Skeletal muscle tissue (tissue), 4 donors: Measurements from ENCODE around the gene TMEM140. TPM values are rescaled to one million over a fixed set of nuclear protein-coding genes. Genes with fewer than 3 reads are reported as not detected.
"Not testable (repeated sequence)": the region's sequence is repeated elsewhere in the genome, so short reads cannot be mapped to it uniquely, and the experiment has no call there.

Experiments
- H3K27ac ChIP-seq: one replicate; pipeline ENCODE4 v1.7.0; 2013; ENCODE audit warnings: mild to moderate bottlenecking, low read depth, low read length, inconsistent platforms
- H3K27me3 ChIP-seq, 3 donors: one replicate each; pipeline ENCODE4 v1.7.0; 2013; ENCODE audit warnings: low read length in 3 of 3; ENCODE audit not compliant: control insufficient read depth in 3 of 3, insufficient read depth in 3 of 3
- H3K36me3 ChIP-seq, 3 donors: one replicate each; pipeline ENCODE4 v1.7.0; 2013; ENCODE audit warnings: low read length in 3 of 3; ENCODE audit not compliant: control insufficient read depth in 3 of 3, insufficient read depth in 3 of 3
- H3K4me1 ChIP-seq, 3 donors: one replicate each; pipeline ENCODE4 v1.7.0; 2013; ENCODE audit warnings: low read length in 3 of 3, mild to moderate bottlenecking in 3 of 3; ENCODE audit not compliant: control insufficient read depth in 3 of 3, insufficient read depth in 3 of 3
- H3K4me3 ChIP-seq, 3 donors: one replicate each; pipeline ENCODE4 v1.7.0; 2013; ENCODE audit warnings: low read length in 3 of 3
- H3K9ac ChIP-seq, 3 donors: one replicate each; pipeline ENCODE4 v1.7.0; 2013; ENCODE audit warnings: low read length in 3 of 3, mild to moderate bottlenecking in 3 of 3, moderate library complexity in 2 of 3, low read depth in 1 of 3
- H3K9me3 ChIP-seq, 3 donors: one replicate each; pipeline ENCODE4 v1.7.0; 2013; ENCODE audit warnings: low read length in 3 of 3; ENCODE audit not compliant: control insufficient read depth in 3 of 3
- total RNA-seq: library from RNA; depleted of rRNA; stranded (reverse); fragments of >200 nt; gene quantifications from one replicate; pipeline ENCODE4 v1.2.3, GENCODE V29; 2014
- donor health status: Osteomylitis.

Gene TMEM140
- total RNA-seq, 1 donor from 2014 or later, result 1.6 TPM

DNA sequence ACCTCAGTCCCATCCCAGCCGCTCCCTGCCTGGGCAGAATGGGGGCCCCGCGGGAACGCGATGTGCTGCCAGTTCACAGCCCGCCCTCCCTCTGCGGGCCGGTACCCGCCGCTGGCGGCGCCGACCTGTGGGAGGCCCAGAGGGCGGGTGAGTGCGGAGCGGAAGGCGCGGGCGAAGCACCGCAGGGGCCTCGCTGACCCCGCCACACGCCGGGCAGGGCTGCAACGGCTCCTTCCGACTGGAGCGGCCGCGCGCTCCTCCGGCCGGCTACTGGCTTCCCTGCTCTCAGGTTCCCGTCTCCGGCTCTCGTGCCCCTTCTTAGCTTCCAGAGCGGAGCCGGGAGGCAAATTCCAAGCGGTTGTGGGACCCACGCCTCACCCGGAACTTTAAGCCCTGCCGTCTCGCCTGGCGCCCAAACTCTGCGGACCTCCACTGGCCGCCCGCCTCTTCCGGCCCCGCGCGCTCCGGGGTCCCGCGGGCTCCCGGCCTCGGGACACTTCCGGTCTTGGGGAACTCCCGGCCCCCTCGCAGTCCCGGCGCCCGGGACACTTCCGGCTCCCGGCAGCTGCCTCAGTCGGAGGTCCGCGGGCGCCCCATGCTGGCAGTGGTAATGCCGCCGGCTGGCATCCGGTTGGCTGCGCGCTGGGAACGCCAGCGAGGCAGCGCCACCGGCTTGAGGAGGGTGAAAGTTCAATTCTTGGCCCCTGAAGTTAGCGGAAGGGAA lies 22.6 kb downstream of the TMEM140 start, which contains the start of gene CYREN:
TSS of gene CYREN (minus strand) at position 434 of the 724 bp plus-strand sequence. CDS start 1,785 bp downstream, outside the sequence.
- H3K9ac ChIP-seq, result peak within 1 kb of the TSS; percentile 92 to 96 (median 93)
- H3K4me1 ChIP-seq, result peaks cover 53 to 54% (median 54%) of the 10 kb centered on the region in 3 donors
- H3K27ac ChIP-seq, result peak within 1 kb of the TSS; percentile 94
- no peaks in the 10 kb centered on the region for H3K9me3 ChIP-seq
- H3K36me3 ChIP-seq, result peaks cover 27 to 28% (median 28%) of the 10 kb centered on the region in 3 donors
- H3K4me3 ChIP-seq, result peak within 1 kb of the TSS; percentile 85 to 88 (median 86)
- no peaks in the 10 kb centered on the region for H3K27me3 ChIP-seq

- peaks cover 22 to 23% (median 22%) of the 10 kb centered on the region in 3 donors for H3K36me3 ChIP-seq
- peak overlapping the region; percentile 94 for H3K27ac ChIP-seq
- peaks cover 47 to 49% (median 48%) of the 10 kb centered on the region in 3 donors for H3K4me1 ChIP-seq
- not testable (repeated sequence) for H3K27me3 ChIP-seq, H3K9me3 ChIP-seq
- H3K4me3 ChIP-seq, result peak overlapping the region; percentile 65 to 88 (median 85)
- H3K9ac ChIP-seq, result peak overlapping the region; percentile 84 to 96 (median 92)
Observed at GRCh38 chr7:135170998-135171481, 23.2 kb downstream of the TMEM140 start.

DNA sequence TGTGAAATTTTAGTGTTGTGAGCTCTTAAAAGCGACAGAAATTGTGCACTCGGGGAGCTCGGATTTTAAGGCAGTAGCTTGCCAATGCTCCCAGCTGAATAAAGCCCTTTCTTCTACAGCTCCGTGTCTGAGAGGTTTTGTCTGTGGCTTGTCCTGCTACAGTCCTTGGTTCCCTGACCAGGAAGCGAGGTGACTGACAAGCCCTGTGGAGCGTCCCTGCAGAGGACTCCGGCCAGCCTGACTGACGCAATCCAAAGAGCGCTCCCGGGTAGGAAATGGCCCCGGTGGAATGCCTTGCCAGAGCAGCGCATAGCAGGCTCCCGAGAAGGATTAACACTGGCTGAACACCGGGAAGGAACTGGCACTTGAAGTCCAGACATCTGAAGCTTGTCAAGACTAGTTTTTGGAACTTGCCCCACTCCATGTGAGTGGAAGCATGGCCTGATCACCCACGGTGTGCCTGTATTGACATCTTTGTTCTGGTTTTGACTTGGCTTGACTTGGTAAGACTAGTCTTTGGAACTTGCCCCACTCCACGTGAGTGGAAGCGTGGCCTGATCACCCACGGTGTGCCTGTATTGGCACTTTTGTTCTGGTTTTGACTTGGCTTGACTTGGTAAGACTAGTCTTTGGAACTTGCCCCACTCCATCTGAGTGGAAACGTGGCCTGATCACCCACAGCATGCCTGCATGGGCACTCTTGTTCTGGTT lies 23.9 kb downstream of the TMEM140 start:
- H3K9me3 ChIP-seq, H3K27me3 ChIP-seq: not testable (repeated sequence)
- Histone ChIP-seq H3K27ac (peak overlapping the region; percentile 94), H3K9ac (peak overlapping the region; percentile 53 to 96 (median 84)), H3K36me3 (peaks cover 16 to 24% (median 20%) of the 10 kb centered on the region in 3 donors), H3K4me3 (peak overlapping the region; percentile 54 to 58 (median 54)), H3K4me1 (peaks cover 41 to 43% (median 42%) of the 10 kb centered on the region in 3 donors)

DNA sequence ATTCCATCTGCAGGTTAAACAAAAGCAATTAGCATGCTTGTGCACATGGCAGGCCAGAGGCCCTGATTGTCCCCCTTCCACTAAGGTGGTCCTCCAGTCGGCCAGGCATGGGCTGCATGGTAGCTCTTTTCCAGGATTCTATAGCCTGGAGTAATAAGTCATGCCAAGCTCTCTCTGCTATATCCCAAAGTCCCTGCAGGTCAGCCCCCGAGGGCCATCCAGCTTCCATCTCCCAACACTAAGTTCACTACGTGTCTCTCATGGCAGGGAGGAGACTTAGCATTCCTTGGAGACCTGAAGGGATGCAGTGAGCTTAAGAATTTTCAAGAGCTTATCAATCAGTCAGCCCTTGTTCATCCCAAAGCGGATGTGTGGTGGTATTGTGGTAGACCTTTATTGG lies 26.0 kb downstream of the TMEM140 start:
- not testable (repeated sequence) for H3K27ac ChIP-seq, H3K9me3 ChIP-seq, H3K27me3 ChIP-seq, H3K9ac ChIP-seq, H3K4me3 ChIP-seq
- H3K4me1 ChIP-seq, result peaks cover 21 to 22% (median 21%) of the 10 kb centered on the region in 3 donors
- peaks cover 0 to 20% (median 3%) of the 10 kb centered on the region in 3 donors for H3K36me3 ChIP-seq

DNA sequence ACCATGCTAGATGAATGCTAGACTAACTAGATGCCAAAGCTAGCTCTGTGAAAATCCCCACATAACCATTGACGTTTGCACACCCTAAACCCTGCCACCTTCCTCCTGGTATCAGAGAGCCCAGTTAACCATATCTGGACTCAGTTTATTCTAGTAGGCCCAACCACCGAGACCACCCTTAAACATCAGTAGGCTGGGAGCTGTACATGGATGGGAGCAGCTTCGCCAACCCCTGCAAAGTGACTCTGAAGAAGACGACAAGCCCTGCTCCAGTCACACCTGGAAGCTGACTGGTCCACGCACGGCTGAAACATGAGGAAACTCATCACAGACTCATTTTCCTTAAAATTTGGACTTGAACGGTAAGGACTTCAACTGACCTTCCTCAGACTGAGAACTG lies 27.1 kb downstream of the TMEM140 start:
- peaks cover 11 to 12% (median 11%) of the 10 kb centered on the region in 3 donors for H3K4me1 ChIP-seq
- H3K27ac ChIP-seq, result no peak overlapping the region
- no peak overlapping the region for H3K4me3 ChIP-seq
- peaks cover under 1 to 24% (median 4%) of the 10 kb centered on the region in 3 donors for H3K36me3 ChIP-seq
- no peak overlapping the region for H3K9ac ChIP-seq
- no peaks in the 10 kb centered on the region for H3K27me3 ChIP-seq
- no peaks in the 10 kb centered on the region for H3K9me3 ChIP-seq

- Histone ChIP-seq H3K4me1 (peaks cover 9 to 10% (median 10%) of the 10 kb centered on the region in 3 donors), H3K27me3 (no peaks in the 10 kb centered on the region), H3K9me3 (peaks cover 0 to 4% (median 0%) of the 10 kb centered on the region in 3 donors), H3K36me3 (peaks cover 7 to 34% (median 9%) of the 10 kb centered on the region in 3 donors), H3K27ac (no peak overlapping the region), H3K4me3 (no peak overlapping the region), H3K9ac (no peak overlapping the region)
Observed at GRCh38 chr7:135175931-135176330, 28.1 kb downstream of the TMEM140 start.

DNA sequence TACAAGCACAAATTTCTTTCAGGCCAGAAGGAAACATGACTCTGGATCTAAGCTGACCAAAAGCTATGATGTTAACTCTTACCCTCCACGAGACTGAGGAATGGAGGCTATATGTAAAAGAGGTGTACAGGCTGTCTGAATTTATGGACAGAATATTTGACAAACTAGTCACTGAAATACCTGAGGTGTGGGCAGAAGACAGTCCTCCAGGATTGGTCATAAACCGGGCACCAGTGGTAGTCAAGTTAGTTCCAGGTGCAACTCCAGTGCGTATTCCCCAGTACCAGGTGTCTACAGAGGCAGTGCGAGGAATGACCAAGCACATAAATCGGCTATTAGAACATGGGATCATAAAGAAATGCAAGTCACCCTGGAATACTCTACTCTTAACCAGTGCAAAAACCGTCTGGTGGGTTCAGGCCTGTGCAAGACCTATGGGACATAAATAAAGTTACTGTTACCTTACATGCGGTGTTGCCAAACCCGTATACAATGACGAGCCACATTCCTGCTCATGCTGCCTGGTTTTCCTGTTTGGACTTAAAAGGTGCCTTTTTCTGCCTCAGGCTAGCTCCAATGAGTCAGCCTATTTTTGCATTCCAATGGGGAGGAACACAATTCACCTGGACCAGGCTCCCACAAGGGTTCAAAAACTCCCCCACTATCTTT lies 29.3 kb downstream of the TMEM140 start:
- H3K9me3 ChIP-seq, result peaks cover 0 to 9% (median 7%) of the 10 kb centered on the region in 3 donors
- peaks cover 0 to 3% (median 0%) of the 10 kb centered on the region in 3 donors for H3K4me1 ChIP-seq
- peaks cover 16 to 47% (median 17%) of the 10 kb centered on the region in 3 donors for H3K36me3 ChIP-seq

DNA sequence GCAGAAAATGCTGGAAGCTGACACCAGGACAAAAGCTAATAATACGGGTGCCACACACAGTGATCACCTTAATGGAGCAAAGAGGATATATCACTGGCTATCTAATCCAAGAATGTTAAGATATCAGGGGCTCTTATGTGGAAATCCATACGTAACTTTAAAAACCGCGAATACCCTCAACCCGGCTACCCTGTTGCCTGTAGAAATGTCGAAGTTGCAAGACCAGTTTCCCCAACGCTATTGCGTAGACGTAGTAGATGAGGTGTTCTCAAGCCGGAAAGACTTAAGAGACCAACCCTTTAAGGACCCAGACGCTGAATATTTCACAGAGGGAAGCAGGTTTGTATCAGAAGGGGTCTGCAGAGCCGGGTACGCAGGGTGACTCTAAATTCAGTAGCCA lies 30.5 kb downstream of the TMEM140 start:
- Histone ChIP-seq H3K4me3 (no peak overlapping the region), H3K9ac (no peak overlapping the region), H3K9me3 (peaks cover 3 to 9% (median 9%) of the 10 kb centered on the region in 3 donors), H3K27me3 (no peaks in the 10 kb centered on the region), H3K27ac (no peak overlapping the region), H3K36me3 (peaks cover 26 to 59% (median 26%) of the 10 kb centered on the region in 3 donors), H3K4me1 (peaks cover 0 to 3% (median 0%) of the 10 kb centered on the region in 3 donors)

More for the DNA sequence above, 29.3 kb downstream of the TMEM140 start:
- Histone ChIP-seq H3K9ac (no peak overlapping the region), H3K4me3 (no peak overlapping the region), H3K27me3 (no peaks in the 10 kb centered on the region), H3K27ac (no peak overlapping the region)

DNA sequence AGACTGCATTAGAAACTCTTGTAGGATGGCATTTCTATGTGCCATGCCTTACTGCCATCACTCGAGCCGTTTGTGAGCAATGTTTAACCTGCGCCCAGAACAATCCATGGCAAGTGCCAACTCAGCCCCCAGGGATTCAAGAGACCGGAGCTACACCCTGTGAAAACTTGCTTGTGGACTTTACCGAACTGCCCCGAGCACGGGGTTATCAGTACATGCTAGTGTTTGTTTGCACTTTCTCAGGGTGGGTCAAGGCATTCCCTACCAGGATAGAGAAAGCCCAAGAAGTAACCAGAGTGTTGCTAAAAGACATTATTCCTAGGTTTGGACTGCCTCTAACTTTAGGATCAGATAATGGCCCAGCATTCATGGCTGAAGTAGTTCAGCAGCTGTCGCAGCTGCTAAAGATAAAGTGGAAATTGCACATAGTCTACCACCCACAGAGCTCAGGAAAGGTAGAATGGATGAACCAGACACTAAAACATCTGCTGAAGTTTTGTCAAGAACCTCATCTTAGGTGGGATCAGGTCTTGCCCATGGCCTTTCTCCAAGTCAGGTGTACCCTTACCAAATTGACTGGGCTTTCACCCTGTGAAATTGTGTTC lies 31.6 kb downstream of the TMEM140 start:
- peaks cover 3 to 9% (median 9%) of the 10 kb centered on the region in 3 donors for H3K9me3 ChIP-seq
- H3K36me3 ChIP-seq, result peaks cover 33 to 65% (median 36%) of the 10 kb centered on the region in 3 donors

More for the DNA sequence above, 31.6 kb downstream of the TMEM140 start:
- Histone ChIP-seq H3K9ac (no peak overlapping the region), H3K27me3 (no peaks in the 10 kb centered on the region), H3K4me1 (peaks cover 0 to 3% (median 0%) of the 10 kb centered on the region in 3 donors), H3K4me3 (no peak overlapping the region), H3K27ac (no peak overlapping the region)
